AML-193 (cell line): Measurements from ENCODE around the gene TSGA10IP.

Experiments used
- DNase-seq, 2 experiments: peaks; one replicate each; lab custom pipeline; 2025; lab: John Stamatoyannopoulos, UW

The TSGA10IP gene

DNA sequence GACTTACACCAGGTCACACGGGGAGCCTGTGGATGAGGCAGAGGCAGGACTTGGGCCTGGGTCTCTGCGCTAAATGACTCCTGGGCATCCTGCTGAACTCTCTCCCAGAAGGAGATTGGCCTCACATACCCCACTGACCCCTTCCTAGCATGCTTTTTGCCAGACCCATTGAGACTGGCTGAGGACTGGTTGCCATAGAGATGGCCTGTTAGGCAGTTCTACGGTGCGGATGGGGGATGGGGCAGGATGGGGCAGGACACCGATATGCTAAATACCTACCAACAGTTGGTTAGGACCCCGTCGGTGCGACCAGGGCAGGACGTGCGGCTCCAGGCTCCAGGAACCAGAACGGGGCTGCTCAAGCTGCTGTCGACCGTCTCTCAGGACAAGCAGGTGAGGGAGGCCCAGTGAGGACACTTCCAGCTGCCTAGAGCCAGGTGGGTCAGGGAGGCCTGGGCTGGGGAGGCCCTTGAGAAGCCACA is at the start of gene TSGA10IP:
TSS of gene TSGA10IP (plus strand) at position 51 of the 482 bp plus-strand sequence. CDS start at position 247, 196 bp downstream.
- no peak for DNase-seq

DNA sequence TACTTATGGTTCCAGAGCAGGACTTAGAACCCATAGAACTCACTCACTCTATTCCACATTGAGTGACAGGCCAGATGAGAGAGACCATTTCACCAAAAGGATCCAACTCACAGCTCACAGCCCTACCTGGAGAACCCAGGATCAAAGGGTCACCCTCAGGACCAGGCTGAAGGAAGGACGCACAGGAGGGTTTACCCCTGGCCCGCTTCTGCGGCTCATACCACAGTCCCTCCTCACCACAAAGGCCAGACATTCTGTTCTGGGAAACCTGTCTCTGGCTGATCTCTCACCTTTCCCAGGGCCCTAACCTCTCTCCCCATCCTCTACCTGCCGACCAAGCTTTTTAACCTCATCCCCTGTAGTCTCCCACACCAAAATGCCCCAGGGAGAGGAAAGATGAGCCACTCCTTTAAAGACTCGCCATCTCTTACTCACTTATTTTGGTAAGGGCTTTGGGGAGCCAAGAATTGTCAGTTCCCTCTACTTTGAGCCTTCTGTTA is 49.7 kb upstream of the TSGA10IP start:
- DNase-seq: no peak

DNA sequence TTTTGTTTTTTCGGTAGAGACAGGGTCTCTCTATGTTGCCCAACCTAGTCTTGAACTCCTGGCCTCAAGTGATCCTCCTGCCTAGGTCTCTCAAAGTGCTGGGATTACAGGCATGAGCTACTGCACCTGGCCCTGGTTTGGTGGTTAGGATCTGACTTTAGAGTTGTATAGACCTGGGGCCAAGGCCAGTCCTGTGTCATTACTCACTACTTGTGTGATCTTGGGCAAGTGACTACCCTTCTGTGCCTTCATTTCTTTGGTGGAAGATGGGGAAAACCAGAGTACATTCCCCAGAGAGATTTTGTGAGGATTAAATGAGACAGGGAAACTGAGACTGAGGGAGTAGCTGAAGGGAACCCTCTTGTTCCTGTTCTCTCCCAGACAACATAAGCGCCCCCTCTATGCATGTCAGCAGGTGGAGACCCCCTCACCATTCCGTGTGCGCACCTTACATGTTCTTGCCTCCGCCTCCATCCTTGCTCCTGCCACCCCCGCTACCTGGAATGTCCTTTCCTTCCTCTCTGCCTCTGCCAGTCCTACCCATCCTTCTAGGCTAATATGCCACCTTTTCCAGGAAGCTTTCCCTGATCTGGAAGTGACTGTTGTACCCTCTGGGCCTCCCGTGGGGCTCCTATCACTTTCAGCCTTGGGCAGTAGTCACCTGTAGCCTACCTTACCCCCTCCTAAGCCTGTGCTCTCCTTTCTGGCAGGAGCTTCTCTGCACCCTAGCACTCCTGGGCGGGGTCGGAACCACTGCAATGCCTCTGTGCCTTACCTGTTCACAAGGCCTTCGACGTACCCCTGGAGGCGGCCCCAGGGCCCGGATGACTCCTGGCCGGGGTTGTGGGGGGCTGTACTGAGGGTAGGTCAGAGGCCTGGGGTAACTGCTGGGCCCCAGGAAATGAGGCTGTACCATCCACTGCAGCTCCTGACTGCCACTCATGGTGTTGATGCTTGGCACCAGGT is 49.0 kb upstream of the TSGA10IP start:
- DNase-seq: no peak

DNA sequence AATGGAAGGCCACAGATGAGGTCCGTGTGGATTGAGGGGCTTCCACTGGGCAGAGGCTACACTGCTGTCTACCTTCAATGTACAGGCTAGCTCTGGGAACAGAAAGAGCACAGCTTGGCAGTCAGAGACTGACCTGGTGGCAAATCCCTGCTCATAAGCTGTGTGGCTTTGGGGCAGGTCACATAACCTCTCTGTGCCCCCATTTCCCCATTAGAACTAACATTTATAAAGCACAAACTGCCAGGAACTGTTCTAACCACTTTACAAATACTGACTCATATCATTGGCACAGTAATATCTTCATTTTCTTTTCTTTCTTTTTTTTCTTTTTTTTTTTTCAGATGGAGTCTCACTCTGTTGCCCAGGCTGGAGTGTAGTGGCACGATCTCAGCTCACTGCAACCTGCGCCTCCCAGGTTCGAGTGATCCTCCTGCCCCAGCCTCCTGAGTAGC is 48.2 kb upstream of the TSGA10IP start:
- DNase-seq: no peak

DNA sequence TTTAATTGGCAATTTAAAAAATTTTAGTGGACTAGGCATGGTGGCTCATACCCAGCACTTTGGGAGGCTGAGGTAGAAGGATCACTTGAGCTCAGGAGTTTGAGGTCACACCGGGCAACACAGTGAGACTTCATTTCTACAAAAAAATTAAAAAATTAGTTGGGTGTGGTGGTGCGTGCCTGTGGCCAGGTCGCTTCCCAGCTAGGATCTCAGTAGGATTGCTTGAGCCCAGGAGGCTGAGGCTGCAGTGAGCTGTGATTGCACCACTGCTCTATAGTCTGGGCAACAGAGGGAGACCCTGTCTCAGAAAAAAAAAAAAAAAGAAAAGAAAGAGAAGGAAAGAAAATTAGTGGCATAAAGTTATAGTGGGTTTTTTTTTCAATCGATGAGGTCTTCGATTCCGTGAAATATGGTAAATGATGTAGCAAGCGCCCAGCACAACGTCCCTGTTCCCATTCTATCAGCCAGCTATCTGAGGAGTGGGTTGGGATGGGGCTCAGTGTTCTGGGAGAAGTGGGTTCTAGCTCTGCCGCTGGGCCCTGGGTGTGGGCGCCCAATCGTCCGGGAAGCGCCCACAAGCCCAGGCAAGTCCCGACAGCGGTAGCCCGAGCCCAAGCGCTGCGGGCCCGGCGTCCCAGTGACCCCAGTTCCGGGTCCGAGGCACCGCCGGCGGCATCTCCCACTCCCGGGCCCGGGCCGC is 46.5 kb upstream of the TSGA10IP start:
- no peak for DNase-seq

DNA sequence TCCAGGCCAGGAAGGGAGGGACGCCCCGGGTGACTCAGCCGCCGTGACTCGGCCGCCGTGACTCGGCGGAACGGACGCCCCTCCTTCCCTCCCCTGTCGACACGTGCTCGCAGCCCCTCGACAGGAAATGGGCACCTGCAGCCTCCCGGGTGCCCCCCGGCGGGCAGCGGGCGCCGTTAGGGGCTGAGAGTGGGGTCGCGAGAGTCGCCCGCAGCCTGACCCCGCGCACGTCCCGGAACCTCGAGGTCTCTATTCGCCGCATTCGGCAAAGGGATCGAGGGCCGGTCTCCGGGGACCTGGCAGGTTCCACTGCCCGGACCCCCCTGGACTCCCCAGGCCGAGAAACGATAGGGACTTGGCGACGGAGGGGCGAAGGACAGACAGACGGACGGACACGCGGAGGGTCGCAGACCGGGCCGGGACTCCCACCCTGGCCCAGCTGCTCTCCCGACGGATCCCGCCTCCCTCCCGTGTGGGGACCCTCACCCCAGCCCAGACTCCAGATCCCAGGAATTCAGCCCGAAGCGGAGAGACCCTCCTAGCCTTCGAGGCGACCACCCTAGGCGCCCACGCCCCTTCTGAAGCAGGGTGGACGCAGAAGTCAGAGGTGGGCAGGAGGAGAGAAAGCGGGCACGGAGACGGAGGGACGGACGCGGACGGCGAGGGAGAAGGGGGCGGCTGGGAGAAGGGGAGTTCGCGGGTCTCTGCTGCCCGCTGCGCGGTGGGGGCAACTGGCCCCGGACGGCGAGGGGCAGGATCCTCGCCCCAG is 45.7 kb upstream of the TSGA10IP start:
- DNase-seq: no peak

DNA sequence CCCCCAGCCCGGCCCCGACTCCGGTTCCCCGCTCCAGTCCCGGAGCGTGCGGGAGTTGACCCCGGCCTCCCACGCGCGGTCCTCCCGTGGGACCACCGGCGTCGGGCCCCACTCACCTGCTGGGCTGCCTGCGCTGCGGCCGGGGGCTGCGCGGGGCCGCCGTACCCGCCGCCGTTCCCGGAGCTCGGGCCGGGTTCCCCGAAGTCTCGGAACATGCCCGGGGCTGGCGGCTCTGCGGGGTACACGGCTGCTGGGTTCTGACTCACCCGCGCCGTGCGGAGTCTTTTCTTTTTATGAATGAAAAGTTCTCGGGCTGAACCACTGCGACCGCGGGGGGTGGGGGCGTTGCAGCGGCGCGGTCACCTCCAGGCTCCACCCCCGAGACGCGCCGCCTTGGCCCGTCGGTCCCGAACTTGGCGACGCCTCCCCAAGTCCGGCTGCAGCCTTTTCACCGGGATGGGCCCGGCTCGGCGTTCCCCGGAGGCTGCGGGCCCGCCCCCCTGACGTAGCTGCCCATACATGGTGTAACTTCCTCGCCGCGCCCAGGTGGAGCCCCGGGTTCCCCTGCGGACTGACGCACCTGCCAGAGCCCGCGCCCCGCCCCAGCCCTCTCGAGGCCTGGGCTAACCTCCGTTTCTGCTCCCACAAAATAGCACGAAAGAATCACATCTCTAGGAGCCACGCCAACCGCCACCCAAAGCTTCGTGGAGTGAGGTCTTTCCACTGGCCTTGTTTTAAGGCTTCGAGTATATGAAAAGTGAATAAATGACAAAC is 45.0 kb upstream of the TSGA10IP start, which contains the start of gene FOSL1:
TSS of gene FOSL1 (minus strand) at position 264 of the 774 bp plus-strand sequence. CDS start at position 215, 49 bp downstream.
- peak; percentile 11 to 17 for DNase-seq

DNA sequence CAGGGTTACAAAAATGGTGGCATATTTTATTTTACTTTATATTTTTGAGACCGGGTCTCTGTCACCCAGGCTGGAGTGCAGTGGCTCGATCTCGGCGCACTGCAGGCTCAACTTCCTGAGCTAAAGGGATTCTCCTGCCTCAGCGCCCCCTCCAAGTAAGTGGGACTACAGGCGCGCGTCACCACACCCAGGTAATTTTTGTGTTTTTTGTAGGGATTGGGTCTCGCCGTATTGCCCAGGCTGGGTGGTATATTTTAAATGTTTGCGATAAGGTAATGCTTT is 44.4 kb upstream of the TSGA10IP start:
- DNase-seq: no peak

DNA sequence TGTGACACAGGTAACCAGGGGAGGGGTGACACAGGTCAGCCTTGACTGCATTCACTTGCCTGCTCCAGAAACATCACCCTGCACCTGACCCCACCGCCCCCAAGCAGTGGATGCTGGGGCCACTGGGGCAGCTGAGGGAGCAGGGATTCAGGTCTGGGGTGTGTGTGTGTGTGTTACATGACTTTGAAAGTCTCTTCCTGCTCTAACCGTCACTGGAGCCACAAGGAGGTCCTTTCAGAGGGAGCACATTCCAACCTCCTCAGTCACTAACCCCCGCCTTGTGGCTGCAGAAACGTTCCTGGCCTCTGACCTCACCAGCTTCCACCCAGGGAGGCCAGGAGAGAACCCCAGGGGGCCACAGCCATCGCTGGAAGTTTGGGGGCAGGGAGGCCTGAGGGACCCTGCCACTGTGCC is 42.2 kb upstream of the TSGA10IP start:
- DNase-seq: peak in 1 of 2 experiments; percentile 17

DNA sequence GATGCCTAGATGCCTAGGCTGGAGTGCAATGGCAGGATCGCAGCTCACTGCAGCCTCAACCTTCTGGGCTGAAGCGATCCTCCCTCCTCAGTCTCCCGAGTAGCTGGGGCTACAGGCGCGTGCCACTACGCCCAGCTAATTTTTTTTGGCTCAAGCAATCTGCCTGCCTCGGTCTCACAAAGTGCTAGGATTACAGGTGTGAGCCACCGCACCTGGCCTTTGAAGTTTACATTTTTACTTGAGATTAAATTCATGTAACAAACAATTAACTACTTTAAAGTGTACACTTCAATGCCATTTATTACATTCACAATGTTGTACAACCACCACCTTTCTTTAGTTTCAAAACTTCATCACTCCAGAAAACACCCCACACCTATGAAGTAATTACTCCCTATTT is 41.6 kb upstream of the TSGA10IP start:
- no peak for DNase-seq

DNA sequence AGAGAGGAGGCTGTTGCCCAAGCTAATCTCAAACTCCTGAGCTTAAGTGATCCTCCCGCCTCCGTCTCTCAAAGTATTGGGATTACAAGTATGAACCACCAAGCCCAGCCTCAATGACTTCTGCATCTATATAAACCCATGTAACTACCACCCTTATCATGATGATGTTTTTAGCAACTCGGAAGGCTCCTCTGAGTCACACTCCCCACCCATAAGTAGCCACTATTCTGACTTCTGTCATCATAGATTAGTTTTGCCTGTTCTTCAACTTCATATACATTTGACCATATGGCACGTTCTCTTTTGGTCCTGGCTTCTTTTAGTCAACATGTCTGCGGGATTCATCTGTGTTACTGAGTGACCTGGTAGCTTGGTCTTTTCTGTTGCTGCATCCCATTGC is 38.7 kb upstream of the TSGA10IP start:
- DNase-seq: no peak

DNA sequence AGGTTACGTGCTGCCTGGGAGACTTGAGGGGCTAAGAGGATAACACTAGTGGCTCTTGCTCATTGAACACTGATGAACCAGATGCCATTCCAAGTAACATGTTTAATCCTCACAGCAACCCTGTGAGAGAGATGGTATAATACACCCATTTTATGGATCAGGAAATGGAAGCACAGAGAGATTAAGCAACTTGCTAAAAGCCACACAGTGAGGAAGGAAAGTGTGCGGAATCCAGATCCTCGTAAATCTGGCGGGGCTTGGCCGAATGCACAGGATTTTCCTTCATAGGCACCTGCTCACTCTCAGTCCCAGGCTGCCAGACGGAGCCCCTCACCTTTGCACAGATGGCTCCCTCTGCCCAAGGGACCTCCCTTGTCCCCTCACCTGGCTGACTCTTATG is 37.4 kb upstream of the TSGA10IP start:
- no peak for DNase-seq

DNA sequence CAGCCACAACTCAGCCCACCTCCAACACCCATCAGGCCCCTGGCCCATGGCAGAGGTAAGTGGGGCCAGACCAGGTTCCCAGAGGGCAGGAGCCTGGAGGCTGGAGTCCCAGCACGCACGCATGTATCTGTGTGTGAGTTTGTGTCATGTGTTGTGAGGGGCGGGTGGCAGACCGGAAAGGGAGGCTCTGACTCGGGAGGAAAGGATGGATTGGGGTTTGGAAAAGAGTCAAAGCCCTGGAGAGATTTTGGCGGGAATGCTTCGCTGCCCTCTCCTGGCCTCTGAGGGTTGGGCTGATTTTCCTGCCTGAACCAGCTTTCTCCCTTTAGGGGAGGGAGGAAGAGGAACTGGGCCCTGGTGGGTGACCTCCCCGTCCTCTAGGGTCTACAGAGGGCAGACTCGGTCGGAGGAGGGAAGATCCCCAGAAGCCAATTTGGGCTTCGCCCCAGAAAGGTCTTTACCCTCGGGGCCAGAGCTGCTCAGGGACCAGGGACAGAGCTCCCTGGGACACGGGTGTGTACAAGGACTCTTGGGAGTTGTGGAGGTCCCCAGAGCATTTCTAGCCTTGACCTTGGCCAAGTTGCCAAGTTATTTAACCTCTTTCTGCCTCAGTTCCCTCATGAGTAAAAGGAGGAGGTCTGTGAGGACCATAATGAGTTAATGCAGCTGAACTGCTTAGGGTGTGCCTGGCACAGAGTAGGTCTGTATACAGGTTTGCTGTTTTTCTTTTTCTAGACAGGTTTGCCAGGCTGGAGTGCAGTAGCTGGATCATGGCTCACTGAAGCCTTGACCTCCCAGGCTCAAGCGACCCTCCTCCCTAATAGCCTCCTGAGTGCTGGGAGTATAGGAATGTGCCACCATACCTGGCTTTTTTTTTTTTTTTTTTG is 33.4 kb upstream of the TSGA10IP start:
- DNase-seq: no peak

DNA sequence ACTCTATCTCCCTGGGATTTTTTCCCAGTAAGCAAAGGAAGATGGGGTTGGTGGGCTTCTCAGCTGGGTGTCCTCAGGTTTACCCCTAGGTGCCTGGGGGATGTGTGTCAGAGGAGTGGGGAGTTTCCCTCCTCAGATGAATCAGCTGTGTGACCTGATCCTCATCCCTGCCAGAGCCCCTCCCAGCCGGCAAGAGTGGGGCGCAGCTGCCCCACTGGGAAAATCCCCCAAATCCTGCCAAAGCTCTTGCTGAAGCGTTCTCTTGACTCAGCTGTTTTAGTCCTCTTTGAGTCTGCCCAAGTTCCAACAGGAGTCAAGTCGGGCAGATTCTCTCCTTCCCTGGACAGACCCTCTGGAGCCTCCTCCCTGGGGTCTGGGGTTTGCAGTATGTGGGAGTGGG is 32.4 kb upstream of the TSGA10IP start:
- no peak for DNase-seq

DNA sequence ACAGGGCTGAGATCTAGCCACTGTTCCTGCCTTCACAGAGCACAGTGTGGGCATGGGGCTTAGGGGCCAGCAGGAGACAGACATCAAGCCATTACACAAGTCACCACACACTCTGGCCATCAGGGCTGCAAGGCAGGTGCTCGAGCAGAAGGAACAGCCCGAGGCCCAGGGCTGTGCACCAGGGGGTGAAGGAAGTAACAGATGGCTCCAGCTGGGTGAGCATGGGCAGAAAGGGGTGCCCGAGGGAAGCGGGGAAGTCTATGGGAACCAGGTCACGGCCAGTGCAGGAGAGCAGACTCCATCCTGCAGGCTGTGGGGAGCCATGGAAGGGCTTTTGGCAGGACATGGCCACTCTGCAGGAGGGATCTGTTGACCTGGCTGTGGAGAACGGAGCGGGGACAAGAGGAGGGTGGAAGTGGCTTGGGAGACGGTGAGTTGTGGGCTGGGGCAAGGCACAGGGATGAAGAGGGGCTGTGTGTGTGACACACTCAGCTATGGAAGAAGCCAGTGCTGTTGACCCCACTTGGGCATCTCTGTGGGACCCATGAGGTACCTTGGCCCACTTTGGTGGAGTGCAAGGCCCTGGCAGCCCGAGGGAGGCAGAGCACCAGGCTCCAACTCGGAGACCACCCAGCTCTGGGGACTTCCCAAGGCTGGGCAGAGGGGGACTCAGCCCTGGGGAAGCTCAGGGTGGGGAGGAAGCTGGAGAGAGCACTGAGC is 30.0 kb upstream of the TSGA10IP start:
- no peak for DNase-seq

DNA sequence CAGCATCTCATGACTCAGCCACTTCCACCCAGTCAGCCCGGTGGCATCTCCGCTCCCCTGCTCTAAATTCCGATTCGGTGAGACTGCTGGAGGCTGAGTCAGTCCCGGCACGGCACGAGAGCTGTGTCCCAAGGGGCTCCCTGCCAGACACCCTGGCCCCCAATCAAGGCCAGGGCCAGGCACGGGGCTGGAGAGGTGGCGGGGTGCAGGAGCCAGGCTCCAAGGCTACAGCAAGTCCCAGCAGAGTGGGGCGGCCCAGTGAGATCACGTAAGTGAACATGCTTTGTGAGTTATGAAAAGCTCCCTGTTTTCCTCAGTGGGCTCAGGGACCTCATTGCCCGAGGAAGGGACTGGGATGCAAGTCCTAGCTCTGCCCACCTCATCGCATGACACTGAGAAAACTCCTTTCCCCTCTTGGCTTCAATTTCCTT is 29.4 kb upstream of the TSGA10IP start:
- DNase-seq: no peak

DNA sequence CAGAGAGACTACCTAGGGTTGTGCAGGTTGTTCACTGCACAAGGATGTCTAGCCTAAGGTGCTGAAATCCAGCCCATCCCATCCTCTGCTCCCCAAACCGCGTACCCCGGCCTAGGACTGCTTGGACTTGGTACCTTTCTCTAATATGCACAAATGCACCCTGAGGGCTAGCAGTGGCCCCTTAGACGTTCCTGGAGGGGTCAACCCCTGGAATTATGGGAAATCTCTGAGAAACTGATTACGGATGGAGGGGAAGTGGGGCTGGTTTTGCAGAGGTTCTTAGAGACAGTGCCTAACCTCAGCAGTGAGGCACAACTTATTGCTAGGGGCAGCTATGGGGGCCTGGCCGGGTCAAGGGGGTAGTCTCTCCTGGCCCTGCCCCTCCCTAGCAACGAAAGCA is 28.9 kb upstream of the TSGA10IP start:
- no peak for DNase-seq

DNA sequence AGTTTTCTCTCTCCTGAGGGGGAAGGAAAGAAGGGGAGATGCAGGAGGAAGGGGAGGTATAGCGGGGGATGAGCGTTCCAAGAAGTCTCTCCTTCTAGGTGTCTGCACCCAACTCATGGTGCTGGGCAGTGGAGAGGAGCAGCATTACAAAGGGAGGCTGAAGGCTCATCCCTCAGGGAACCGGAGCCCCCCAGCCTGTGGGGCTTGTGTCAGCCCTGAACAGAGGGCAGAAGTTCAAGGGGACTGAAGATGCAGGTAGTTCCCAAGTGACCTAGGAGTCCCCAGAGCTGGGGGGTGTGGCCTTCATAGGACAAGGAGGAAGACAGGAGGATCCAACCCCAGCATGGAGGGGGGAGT is 28.2 kb upstream of the TSGA10IP start:
- DNase-seq: no peak

DNA sequence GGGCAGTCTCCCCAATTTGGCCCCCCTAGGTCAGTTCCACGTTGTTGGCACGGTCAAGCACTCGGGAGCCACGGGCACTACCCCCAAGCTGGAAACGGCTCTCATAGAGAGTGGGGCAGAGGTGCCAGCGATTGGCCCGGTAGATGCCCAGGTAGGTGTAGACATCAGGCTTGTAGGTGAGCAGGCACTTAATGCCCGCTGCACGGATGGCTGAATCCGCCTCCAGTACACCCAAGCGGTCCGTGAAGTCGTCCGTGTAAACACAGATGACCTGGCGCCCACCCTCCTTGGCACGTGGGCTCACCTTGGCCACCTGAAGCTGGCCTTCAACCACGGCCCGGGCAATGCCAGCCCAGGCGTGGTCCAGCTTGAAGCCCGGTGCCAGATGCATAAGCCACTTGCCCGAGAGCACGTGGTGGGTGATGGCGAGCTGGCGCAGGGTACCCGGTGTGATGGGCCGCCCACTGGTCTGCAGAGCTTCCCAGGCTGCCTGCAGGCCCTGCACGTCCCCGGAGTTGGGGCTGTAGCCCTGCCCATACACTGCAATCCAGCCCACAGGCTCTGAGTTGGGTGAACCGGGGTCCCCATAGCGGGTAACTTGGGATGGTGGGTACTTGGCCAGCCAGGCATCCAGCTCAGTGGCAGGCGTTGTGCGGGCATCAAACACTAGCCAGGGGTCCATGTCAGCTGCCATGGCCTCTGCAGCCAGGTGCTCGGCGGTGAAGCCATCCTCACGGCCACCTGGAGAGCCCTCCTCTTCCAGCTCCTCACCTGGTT is 27.7 kb upstream of the TSGA10IP start:
- DNase-seq: no peak
